GM04503 (cell line): ENCODE measurements around the gene SPIRE1.
"Not testable (repeated sequence)": the region's sequence is repeated elsewhere in the genome, so short reads cannot be mapped to it uniquely, and the experiment has no call there.

Experiments used
- DNase-seq: peaks from one replicate; pipeline ENCODE4 v3.0.0-alpha.2; 2012; ENCODE audit warnings: low read depth

Gene SPIRE1

GRCh38 chr18:12598181-12598930, 59.6 kb downstream of the SPIRE1 start:
- DNase-seq = peak; percentile 19

GRCh38 chr18:12597760-12598159, 60.1 kb downstream of the SPIRE1 start:
- DNase-seq = peak; percentile 73

- no peak for DNase-seq
These were observed 62.2 kb downstream of the SPIRE1 start for GRCh38 chr18:12595571-12596255.

GRCh38 chr18:12593866-12594265, 64.0 kb downstream of the SPIRE1 start:
- peak; percentile 23 for DNase-seq

- DNase-seq = no peak
These were observed 65.2 kb downstream of the SPIRE1 start for GRCh38 chr18:12592597-12593127.

- no peak for DNase-seq
These were observed 68.5 kb downstream of the SPIRE1 start for GRCh38 chr18:12589448-12589847.

- no peak for DNase-seq
These were observed 71.0 kb downstream of the SPIRE1 start for GRCh38 chr18:12586956-12587355.

GRCh38 chr18:12585218-12585617, 72.7 kb downstream of the SPIRE1 start:
- no peak for DNase-seq

GRCh38 chr18:12580630-12581342, 77.1 kb downstream of the SPIRE1 start:
- no peak for DNase-seq

- DNase-seq = no peak
These were observed 78.1 kb downstream of the SPIRE1 start for GRCh38 chr18:12579775-12580174.

GRCh38 chr18:12577848-12578247, 80.1 kb downstream of the SPIRE1 start:
- no peak for DNase-seq

GRCh38 chr18:12574494-12575185, 83.3 kb downstream of the SPIRE1 start:
- DNase-seq = no peak

- no peak for DNase-seq
These were observed 86.3 kb downstream of the SPIRE1 start for GRCh38 chr18:12571630-12572029.

- DNase-seq = no peak
These were observed 88.1 kb downstream of the SPIRE1 start for GRCh38 chr18:12569791-12570190.

- no peak for DNase-seq
These were observed 90.1 kb downstream of the SPIRE1 start for GRCh38 chr18:12567849-12568248.

- no peak for DNase-seq
These were observed 93.0 kb downstream of the SPIRE1 start for GRCh38 chr18:12564861-12565260.

GRCh38 chr18:12564378-12564777, 93.5 kb downstream of the SPIRE1 start:
- no peak for DNase-seq

- not testable (repeated sequence) for DNase-seq
These were observed 97.3 kb downstream of the SPIRE1 start for GRCh38 chr18:12560600-12560999.

- no peak for DNase-seq
These were observed 98.6 kb downstream of the SPIRE1 start for GRCh38 chr18:12559319-12559718.

GRCh38 chr18:12556946-12557806, 100.7 kb downstream of the SPIRE1 start:
- no peak for DNase-seq

GRCh38 chr18:12554796-12555388, 103.0 kb downstream of the SPIRE1 start:
- DNase-seq = no peak
